CD4-positive, alpha-beta T cell treated with Interleukin-4 for 1 hour (primary cell): ENCODE results near the gene EN2.
A peak's percentile ranks its signal among the peaks of the same experiment; 100 is the strongest.

Experiments used
- DNase-seq, 2 donors: peaks; one replicate each; pipeline ENCODE4 v3.0.0-alpha.2; 2020 to 2022

The EN2 gene

DNA sequence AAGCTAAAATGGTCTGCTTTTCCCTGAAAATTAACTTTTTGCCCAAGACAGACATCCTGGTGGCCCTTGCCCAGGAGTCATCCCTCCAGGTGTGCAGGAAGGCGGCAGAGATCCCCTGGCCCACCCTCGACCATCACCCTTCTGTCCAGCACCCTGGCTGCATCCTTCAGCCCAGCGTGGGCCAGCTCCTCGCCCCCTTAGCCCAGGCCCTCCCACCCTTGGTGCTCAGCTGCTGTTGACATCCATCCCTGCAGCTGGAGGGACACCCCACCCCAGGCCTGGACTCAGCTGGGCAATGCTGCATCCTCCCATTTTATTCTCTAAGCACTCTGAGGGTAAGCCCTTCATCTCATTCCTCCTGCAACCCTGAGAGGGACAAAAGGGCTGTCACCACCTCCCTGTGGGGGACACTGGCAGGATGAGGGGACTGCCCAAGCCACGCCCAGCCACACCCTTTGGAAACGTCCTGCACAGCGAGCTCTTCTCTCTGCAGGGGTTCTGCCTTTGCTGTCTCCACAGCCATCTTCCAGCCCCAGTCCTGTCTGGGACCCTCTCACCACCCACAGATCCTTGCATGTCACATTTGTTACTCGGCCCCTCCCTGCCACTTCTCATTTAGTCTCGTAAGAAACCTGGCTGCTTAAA is 30.7 kb downstream of the EN2 start:
- no peak for DNase-seq

DNA sequence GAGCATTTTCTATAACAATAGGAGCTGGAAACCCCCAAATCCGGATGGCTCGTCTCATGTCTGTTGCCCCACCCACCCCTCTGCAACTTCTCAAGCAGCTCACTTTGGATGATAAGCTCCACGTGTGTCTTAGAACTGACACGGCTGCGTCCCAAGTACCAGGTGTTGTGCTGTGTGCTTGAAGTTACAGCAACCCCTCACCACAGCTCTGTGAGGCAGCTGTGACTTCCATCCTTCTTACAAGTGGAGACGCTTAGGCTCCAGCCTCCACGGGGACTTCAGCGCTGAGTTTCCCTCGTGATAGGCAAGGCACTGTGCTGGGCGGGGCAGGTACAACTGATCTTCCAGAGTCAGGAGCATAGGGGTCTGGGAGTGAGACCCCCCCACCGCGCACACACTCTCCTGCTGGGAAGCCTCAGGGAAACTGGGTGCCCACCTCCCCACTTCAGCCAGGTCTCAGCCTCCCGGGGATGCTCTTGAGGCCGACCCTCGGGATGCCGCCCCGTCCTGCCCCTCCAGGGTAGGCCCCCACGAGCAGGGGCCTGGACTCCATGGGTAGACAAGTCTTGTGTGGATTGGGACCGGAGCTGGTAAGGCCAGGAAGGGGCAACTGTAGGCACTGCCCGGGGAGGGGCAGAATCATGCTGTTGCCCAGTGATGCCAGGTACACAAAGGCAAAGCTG is 31.4 kb downstream of the EN2 start:
- no peak for DNase-seq

DNA sequence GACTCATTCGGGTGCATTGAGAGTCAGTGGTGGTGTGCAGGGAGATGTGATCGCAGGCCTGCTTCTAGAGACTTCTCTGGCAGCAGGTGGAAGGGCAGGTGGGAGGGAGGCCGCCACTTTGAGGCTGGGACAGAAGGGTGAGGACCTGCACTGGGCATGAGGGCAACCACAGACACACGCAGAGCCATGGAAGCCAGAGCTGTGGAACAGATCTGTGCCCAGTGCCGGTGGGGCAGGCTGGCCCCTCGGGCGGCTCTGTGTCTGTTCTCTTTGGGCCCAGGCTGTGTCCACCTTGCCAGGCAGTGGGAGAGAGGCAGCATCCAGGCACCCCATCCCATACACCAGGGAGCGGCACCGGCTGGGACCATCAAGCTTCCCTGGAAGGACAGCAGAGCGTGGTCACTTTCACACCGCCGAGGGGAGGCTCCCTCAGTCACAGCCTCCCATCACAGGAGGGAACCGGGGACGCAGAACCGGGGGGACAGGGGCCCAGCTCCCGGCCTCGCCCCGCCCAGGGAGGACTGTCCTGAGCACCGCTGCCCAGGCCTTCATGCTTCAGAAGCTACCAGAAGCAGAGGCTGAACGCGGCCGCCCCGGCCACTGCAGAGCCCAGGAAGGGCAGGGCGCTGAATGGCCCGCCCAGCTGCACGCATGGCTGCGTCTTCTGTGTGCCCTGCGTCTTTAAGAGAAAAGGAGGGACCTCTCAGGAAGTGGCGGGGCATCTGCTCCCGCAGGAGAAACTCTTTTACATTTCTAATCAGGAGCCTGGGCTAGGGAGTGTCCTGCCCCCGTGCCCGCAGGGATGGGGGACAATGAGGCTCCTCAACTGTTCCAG is 32.1 kb downstream of the EN2 start:
- no peak for DNase-seq

DNA sequence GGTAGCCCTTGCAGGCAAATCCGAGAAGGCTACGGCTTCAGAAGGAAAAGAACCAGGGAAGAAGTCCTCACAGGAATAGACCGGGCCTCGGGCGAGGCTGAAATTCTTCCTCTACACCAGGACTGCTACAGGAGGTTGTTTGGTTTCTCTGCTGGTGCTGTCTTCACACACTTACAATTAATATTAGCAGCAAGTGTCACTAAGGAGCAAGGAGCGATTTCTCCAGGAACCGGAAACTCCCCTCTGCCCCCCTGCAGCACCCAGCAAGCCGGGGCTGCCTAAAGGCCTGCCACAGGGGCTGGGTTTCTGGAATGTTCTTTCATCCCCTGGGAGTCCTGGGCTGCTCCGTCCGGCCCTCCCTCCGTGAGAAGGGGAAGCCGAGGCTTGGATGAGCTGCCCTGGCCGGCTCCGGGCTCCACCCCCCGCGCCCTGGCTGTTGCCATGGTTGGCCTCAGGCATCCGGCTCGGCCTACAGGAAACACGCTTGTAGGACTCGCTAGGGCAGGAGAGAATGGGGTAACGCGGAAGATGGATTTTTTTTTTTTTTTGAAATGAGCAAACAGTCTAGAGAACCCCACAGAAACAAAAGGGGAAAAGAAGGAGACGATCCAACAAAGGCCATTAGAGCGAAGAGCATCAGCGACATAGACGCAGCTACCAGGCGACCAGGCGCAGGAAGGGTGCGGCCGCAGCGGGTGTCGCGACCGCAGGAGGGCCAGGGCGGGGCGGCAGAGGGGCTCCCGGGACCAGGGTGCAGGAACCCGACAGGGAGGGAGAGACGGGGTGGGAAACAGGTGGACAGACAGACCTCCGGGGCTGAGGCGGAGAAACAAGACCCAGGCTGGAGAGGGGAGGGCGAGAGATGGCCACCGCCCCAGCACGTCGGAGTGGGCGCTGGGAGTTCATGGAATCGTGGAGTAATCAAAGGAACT is 33.0 kb downstream of the EN2 start:
- peak; percentile 24 to 50 for DNase-seq

DNA sequence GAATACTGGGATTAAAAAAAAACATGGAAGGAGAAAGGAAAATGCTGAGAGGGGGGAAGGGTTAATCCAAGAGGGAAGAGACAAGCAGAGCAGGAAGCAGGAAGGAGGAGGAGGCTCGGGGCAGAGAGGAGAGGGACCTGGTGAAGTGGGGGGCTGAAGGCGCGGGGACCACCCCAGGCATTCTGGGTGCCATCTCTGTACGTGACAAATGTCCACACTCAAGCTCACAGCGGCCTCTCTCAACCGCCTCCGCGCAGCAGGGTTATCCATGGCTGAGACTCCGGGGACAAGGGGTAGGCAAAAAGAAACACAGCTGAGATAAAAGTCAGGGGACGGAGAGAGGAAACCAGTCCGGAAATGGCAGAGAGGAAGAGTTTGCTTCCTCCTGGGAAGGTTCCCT is 33.9 kb downstream of the EN2 start:
- no peak for DNase-seq

DNA sequence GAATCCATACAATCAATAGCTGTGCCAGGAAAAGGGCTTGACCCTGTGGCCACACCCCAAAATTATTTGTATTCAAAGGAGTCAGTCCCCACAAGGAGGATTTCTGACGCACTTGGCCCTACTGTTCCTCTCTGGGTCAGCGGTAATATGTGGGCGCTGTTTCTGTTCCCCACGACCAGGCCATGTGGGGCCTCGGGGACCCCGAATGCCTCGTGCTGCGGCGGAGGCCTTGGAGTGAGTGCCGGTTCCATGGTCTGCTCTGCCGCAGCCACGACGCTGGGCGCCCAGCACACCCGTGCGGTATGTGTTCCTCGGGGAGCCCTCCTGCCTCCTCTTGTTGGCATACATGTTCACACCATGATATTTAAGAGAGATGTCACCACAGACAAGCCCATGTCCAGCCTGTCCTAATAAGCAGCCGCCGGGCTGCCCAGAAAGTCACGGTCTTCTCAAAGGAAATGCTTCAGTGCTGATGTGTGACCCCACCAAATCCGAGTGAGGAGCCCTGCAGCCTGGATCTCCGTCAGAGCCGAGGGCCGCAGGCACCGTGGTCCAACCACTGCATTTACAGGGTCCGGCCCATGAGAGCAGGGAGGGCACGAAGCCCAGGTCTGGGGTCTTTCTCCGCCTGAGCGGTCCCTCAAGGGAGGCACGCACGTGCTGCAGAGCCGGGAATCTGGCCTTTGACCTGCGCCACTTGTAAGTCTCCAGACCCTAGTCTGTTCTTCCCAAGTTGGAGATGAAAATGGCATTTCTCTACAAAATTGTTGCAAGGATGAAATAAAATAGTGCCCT is 36.0 kb downstream of the EN2 start:
- DNase-seq: no peak

DNA sequence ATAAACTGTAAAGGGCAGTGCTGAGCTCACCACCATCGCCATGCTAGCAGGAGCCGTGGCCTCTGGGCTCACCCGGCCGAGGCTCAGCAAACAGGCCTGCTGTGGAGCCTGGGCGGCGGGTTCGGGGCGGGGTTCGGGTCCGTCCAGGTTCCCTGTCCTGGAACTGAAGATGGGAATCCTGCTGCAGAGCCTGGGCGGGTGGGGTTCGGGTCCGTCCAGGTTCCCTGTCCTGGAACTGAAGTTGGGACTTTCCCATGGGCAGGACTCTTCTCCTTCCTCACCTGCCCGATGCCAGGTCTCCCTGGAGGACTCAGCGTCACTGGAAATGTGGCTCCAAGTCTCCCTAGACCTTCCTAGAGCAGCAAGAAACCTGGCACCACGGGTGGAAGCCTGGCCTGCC is 36.6 kb downstream of the EN2 start:
- no peak for DNase-seq

DNA sequence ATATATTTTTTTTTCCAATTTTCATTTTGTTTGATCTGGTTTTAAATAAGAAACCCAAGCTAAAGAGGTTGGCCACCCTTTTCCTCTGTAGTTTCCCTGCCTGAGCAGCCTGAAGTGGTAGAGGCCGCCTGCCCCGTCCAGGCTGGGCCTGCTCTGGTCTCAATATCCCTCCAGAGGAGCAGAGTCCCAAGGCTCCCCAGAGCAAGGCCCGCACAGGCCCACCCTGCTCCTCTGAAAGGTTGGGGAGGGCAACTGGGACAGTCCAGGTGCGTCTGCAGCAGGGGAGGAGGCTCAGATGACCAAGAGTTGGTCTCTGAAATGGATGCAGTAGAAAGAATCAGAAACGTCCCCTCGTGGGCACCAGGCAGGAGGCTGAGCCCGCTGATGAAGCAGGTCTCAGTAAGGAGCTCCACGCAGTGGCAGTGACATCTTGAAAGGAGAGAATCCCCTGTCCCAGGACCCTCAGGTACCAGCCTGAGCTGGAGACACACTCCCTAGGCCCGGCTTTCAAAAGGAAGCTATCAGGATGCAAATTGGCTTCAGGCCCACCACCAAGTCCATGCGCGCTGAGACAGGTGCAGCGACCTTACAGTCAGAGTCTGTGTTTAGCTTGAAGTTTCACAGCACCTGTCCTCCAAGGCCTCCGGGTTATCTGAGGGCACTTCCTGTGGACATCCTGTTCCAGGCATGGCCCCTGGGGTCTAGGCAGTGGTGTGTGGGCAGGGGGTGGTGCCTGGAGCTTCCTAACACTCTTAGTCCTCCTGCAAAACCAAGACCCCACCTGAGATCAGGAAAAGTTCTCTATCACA is 37.7 kb downstream of the EN2 start:
- DNase-seq: no peak

DNA sequence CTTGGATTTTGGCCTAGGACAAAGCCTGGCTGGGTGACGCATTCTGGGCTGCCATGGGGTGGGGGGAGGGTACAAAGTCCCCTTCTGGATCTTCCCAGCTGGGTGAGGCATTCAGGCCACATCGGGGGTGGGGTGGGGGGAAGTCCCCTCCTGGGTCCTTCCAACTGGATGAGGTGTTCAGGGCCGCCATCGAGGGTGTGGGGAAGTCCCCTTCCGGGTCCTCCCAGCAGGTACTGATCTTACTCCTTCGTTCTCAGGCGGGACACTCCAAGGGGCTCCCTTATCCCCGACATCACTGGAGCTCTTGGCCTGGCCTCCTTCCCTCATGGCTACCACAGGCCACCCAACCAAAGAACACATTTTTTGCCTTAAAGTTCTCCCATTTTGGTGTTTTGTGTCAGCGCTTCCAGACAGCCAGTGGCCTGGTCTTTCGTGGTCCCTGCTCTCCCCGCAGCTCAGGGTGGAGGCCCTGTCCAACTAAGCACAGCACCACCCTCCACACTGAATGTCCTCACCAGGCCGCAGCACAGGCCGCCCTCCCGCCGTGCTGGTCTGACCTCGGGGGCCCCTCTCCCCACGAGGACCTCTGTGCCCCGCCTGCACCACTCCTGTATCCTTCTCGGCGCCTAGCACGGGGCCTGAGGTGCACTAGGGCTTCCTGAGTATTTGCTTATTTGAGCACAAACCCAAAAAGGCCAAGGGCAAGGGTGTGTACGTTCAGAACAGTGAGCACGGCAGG is 38.5 kb downstream of the EN2 start:
- no peak for DNase-seq

DNA sequence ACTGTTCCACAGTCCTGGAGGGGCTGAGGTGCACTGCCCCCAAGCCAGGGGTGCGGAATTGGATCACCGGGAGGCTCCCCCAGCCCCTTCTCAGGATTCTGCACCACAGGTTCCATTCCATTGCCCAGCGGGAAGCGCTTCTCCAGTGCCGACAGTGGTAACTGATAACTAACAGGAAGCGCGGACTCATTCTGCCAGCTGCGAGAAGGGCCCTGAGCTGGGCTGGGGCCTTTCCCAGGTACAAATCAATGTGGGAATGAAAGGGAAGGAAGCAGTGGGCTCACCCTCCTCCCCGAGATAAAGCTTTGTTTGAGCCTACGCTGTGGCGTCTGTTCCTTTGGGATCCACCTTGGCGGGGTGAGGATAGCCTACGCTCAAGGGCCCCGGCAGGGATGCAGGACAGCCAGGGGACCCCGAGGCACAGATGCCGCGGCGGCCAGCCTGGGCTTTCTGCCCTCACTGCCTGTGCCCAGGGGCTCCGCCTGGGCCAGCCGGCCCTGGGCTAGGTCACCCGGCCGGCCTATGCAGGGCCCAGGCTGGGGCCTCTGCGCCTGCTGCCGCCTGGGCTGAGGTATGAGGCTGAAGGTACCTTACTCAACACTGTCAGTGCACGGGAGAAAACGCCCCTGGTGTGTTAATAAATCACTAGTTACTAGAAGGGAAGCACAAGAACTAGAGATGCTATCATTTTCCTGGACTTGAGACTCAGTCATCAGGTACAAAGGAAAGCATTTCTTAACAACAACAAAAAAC is 39.4 kb downstream of the EN2 start:
- no peak for DNase-seq

DNA sequence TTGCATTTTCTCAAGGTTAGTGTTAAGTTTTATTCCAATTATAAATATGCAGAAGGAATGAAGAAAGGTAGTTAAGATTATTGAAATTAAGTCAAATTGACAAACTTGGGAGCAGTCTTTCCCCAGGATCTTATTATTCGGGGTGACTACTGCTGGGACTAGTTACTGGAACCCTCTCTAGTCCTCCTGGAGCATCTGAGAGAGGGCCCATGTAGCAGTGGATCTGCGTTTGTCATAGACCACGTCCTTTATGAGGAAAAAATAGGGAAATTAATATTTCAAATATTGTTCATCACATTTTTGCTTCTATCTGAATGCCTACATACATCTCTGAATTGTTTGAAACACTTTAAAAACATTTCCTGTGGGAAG is 47.5 kb downstream of the EN2 start:
- DNase-seq: no peak

DNA sequence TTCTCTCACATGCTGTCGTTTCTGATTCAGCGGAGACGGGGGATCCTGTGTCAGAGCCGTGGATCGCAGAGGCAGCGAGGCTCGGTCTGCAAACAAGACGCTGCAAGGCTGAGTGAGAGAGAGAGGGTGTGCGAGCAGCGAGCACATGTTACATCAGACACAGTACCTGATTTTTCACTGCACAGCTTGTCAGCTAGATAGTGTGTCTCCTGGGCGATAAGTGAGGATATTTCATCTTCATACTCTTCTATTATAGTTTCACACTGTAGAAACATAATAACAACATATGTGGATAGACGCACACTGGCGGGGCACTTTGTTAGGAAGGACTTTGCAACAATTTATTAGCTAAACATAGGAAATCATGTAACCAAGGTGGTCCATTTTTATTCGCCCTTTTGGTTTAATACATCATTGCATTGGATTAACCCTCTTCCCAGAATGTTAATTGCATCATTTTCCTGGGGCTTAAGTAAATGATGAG is 49.0 kb downstream of the EN2 start:
- DNase-seq: no peak

DNA sequence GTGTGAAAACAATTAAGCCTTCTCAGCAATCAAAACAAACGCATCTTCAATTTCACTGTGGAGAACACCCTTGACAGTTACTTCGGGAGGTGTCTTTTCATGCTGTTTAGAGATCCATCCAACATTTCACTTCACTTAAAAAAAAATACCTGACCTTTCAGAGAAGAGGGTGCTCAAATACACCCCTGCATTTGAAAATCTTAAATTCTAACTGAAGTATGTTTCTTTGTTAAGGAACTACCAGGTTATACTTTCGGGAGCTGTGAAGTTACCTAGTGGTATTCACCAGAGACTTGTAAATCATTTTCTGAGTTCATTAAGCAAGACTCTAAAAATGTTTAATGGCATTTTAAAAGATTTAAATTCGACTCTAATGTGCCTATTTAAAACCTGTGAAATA is 49.6 kb downstream of the EN2 start:
- no peak for DNase-seq

DNA sequence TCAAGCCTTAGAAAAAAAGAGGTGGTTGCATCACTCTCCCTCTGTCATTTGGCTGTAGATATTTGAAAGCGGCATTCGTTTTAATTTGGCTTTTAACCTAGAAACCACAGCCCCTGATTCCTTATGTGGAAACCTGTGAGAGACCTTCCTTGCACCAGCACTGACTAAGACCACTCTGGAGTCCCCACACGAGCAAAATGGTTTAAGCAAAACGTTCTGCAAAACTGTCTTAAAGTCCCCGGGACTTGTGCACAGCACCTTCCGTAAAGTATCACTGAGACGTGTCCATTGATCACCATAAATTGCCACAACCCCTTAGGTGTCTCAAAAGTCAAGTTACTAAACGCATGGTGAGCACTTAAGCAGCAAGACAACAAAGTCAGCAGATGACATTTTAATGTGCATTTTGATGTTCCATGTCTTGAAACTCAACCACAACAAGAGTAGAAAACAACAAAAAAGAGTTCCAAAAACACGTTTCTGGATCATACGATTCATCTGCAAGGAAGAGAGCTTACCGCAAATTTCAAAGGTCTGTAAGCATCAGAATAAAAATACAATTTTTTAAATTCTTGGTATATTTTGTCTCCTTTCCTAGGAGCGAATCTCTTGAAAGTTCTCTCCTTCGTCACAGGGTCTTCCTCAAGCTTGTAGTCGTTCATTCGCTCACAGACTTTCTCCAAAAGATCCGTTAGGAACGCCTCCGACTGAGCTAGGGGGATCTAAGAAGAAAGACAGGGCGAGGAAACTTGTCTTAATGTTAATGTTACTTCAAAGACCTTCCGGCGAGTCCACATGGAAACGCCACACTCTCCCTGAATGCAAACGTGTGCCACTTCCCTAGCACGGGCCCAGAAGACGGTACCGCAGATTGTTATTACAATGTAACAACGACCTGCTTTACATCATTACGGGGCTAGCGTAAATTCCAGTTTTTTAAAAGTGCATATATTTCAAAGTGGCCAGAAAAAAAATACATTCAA is 50.7 kb downstream of the EN2 start:
- DNase-seq: no peak

DNA sequence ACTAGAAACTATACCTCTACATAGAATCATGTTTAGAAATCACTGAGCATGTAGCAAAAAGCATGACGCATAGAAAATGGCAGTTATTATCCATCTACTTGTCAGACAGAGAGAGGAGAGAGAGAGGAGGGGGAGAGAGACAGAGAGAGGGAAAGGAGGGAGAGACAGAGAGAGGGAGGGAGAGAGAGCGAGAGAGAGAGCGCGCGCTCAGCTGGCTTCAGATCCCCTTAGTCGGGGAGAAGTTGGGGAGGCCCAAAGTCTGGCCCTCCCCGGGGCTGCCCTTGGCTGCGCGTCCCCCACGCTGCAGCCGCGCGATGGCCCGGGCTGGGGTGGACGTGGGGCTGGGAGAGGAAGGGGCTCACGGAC is 51.4 kb downstream of the EN2 start:
- DNase-seq: no peak

DNA sequence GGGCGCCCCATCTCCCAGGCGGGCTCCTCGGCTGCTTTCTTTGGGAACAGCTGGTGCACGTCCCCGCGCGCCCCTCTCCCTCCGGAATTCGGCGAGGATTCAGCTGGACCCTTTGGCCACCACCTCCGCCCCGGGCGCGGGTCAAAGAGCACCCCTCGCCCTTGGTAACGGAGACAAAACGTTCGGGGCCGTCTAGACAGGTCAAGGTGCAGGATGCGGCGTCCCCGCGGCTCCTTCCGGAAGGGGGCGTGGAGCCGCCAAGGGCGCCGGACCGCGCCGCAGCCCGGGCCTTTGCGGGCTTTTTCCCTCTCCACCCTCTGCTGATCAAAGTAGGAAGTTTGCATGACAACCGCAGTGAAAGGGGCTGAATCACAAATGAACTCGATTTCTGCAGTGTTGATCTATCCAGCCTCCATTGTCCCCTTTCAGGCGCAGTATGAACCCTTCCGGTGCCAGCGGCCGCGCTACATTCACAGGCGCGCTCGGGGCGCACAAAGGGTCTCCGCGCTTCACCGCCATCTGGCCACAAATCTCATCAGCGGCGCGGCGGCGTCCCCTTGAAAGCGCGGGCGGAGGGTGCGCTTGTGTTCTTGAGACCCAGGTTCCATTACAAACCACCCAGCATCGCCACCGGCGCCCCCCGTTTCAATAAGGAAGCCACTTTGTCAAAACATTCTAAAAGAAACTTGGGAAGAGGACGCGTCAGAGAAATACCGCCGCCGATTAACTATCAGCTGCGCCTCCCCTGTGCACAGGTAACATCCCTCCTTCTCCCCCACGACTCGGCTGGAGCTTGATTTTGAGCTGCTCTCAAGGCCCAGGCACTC is 52.0 kb downstream of the EN2 start:
- DNase-seq: no peak

DNA sequence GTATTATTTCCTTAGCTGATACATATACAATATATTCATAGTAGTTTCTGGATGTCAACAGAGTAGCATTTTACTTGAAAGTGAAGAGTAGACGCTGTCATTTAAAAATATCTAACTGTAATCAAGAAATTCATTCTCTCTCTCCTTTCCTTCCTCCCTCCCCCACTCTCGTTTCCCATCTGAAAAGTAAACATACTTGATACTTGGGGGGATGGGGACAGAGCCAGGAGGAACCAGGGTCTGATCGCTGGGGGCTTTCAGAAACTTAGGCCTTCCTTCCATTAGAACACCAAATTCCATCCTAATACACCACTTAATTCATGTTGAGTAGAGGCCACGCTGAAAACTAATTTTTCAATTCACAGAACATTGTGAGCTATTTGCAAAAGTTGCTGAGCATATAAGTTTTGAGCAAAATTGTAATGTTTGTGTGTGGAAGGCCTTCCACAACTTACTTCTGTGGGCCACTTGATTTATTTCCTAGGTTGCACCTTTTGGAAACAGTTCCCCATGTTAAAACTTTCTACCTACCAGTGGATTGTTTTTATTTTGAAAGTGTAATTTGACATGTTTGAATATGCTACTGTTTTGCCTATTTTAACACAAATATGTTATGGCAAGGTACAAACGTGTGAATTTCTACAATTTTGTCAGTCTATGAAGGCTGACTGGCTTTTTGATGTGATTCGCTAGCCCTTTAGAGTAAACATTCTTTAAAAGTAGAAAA is 53.2 kb downstream of the EN2 start:
- no peak for DNase-seq
